HepG2 (cell line): ENCODE results near the gene OLFM1.

Experiments
- CBFB ChIP-seq: sonication (generic); formaldehyde crosslinking; IDR thresholded peaks from 2 replicates; pipeline ENCODE4 v1.4.0; 2020; ENCODE audit warnings: missing genetic modification reagents
- CTCF ChIP-seq: sonication (generic); formaldehyde crosslinking; IDR thresholded peaks from 2 replicates; pipeline ENCODE4 v1.5.0; 2020; ENCODE audit warnings: mild to moderate bottlenecking, missing genetic modification reagents, moderate library complexity
- DPF2 ChIP-seq: sonication (generic); formaldehyde crosslinking; IDR thresholded peaks from 2 replicates; pipeline ENCODE4 v1.4.0; 2020; ENCODE audit warnings: mild to moderate bottlenecking, low read depth, missing genetic modification reagents, borderline replicate concordance
- TCF7 ChIP-seq: sonication (generic); IDR thresholded peaks from 2 replicates; pipeline ENCODE4 v1.6.1; 2016; ENCODE audit warnings: antibody characterized with exemption, low read depth
- THAP7 ChIP-seq: sonication (generic); formaldehyde crosslinking; IDR thresholded peaks from 2 replicates; pipeline ENCODE4 v1.8.1; 2023; ENCODE audit warnings: mild to moderate bottlenecking, missing genetic modification reagents
- USF2 ChIP-seq, 2 experiments: sonication (generic) in 1 of 2; formaldehyde crosslinking in 1 of 2; IDR thresholded peaks; 2 replicates each; pipeline versions ENCODE4 v1.5.1 to v1.6.1; 2011 to 2020; ENCODE audit warnings: borderline replicate concordance in 1 of 2, low read depth in 1 of 2, low read length in 1 of 2, mild to moderate bottlenecking in 1 of 2, missing genetic modification reagents in 1 of 2, moderate library complexity in 1 of 2

GRCh38 chr9:135065151-135065550 is 22.3 kb upstream of the OLFM1 start:
- TF ChIP-seq DPF2 (CRISPR knock-in tag) (no peak), TCF7 (no peak), CBFB (CRISPR knock-in tag) (no peak), USF2 (IDR thresholded peaks at IDR 0.05; ENCODE audit: low read depth, low read length) (no peak), USF2 (CRISPR knock-in tag; IDR thresholded peaks at IDR 0.05; ENCODE audit: borderline replicate concordance) (no peak), THAP7 (CRISPR knock-in tag) (no peak), CTCF (CRISPR knock-in tag) (no peak)
